ENCODE results near the gene ZNF367. TPM values are rescaled to one million over a fixed set of nuclear protein-coding genes. Genes with fewer than 3 reads are reported as not detected.
A peak's percentile ranks its signal among the peaks of the same experiment; 100 is the strongest.

Gene ZNF367
- total and polyA plus RNA-seq, 9 of the 15 experiments (the other 6 are each of a cell fraction or from before 2014, with no cell fraction given) = 2.7 to 14.4 (median 10.0) TPM

DNA sequence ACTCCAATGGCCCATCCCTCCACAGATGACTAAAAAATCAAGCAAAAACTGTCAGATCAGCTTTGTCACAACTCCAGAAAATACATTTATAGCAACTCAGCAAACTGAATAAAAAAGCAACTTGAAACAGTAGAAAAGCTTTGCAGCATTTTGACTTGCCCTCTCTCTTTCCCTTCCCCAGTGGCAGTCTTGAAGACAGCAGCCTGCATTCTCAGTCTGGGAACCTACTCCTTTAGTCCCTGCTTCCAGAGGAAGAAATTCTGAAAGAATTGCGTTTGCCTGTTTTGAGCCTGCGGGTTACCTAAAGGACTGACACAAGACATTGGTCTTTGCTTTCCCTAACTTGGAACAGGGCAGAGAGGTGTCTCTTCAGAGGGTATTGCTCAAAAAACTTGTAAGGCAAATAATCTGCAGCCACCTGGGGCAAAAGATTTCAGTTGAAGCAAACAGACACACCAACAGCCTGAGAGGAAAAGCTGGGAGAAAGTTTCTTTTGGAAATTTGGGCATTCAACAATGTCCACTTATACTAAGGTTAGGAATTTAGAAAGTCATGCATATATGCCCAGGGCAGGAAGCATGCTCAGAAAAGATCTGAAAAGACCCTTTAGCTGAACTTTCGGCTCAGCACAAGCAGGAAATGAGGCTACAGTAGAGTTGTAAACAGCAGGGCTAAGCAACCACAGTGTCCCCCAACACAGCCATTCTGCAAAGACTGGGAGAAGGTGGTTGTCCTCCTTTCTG is 19.4 kb downstream of the ZNF367 start:
- Histone ChIP-seq H4K20me1 (replicated peaks; ENCODE audit: control insufficient read depth, insufficient read depth, low read length) (no peaks in the 10 kb centered on the region), H3K36me3 (ENCODE audit: control insufficient read depth, insufficient read depth, low read length) (peaks cover 54% of the 10 kb centered on the region), H3K9me1 (ENCODE audit: control insufficient read depth, insufficient read depth, low read length) (no peaks in the 10 kb centered on the region), H3K4me2 (ENCODE audit: insufficient read depth, low read length) (no peak overlapping the region), H3K9ac (ENCODE audit: insufficient read depth in 1 of 2, low read depth in 2 of 2, low read length in 2 of 2) (no peak overlapping the region), H3K27me3 (ENCODE audit: control insufficient read depth in 2 of 2, insufficient read depth in 2 of 2, low read length in 2 of 2) (no peaks in the 10 kb centered on the region), H3K4me1 (replicated peaks in 1 of 2; ENCODE audit: control insufficient read depth in 2 of 2, insufficient read depth in 2 of 2, low read length in 2 of 2) (no peaks in the 10 kb centered on the region; a peak in 2 of 5 replicates), H3K4me3 (no peak overlapping the region), H3K79me2 (ENCODE audit: control insufficient read depth, insufficient read depth, low read length) (peaks cover 65% of the 10 kb centered on the region), H3K9me3 (replicated peaks; ENCODE audit: control insufficient read depth, insufficient read depth, low read depth, low read length) (no peaks in the 10 kb centered on the region), H2AFZ (ENCODE audit: low read depth, low read length) (no peak overlapping the region), H3K27ac (ENCODE audit: extremely low read depth, low read depth, low read length) (0 out of 3 replicates have a peak overlapping the region, but pooled peaks have one; percentile 2)
- ChIA-PET POLR2A (interaction anchor here (0.9 to 1.2 kb wide), 2 partner anchors 26 to 273 kb away, joined by 3 to 5 read pairs; no protein-coding TSS in a partner anchor), CTCF (ENCODE audit: low intra/inter-chr PET ratio) (no interaction called here)
- 94% methylated on average over 3 of the region's 3 CpGs for WGBS (ENCODE audit: insufficient coverage, low coverage, missing lambda C conversion rate)
- TF ChIP-seq ZNF134 (CRISPR knock-in tag; conservative IDR thresholded peaks at IDR 0.05) (no peak), ZNF316 (IDR thresholded peaks at IDR 0.05) (peak; percentile 60; the same call in 1 of the 2 replicates)
- intact Hi-C loops (cut with micrococcal nuclease) = no loop called here
- in situ Hi-C loops (cut with MboI) = no loop called here
- DNase-seq (ENCODE audit: extremely low read depth in 1 of 4, low spot score in 3 of 4) = no peak
- ATAC-seq = peak; percentile 20; the same call in 1 of the 3 replicates
- no peak for FAIRE-seq
- BruUV-seq (replicated peaks) = no TSS peak

DNA sequence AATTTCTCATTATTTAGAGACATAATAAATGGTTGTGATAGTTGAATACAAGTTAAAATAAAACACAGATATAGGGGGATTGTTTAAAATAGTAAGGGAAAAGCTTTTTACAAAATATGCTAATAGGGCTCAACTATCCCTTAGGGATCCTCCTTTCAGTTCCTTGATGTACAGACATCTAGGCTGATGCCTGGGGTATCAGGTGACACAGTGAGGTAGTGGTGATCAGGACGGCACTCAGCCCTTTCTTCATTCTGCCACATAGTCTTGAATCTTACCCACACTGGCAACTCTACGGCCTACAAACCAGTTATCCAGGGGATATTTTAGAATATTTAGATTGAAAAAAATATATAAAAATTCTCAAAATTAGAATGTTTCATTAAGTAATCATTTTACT is 22.2 kb downstream of the ZNF367 start:
- no peak overlapping the region for H3K9ac ChIP-seq (ENCODE audit: insufficient read depth in 1 of 2, low read depth in 2 of 2, low read length in 2 of 2)
- no peak overlapping the region for H3K27ac ChIP-seq (ENCODE audit: extremely low read depth, low read depth, low read length)
- FAIRE-seq (no peak), ATAC-seq (no peak), DNase-seq (ENCODE audit: extremely low read depth in 1 of 4, low spot score in 3 of 4) (no peak)
- no TSS peak for BruUV-seq (replicated peaks)
- H3K9me1 ChIP-seq (ENCODE audit: control insufficient read depth, insufficient read depth, low read length) = no peaks in the 10 kb centered on the region
- 82% methylated on average over 2 of the region's 2 CpGs for WGBS (ENCODE audit: insufficient coverage, low coverage, missing lambda C conversion rate)
- intact Hi-C loops (cut with micrococcal nuclease) = no loop called here
- no peaks in the 10 kb centered on the region for H3K27me3 ChIP-seq (ENCODE audit: control insufficient read depth in 2 of 2, insufficient read depth in 2 of 2, low read length in 2 of 2)
- TF ChIP-seq, protein P1, sequence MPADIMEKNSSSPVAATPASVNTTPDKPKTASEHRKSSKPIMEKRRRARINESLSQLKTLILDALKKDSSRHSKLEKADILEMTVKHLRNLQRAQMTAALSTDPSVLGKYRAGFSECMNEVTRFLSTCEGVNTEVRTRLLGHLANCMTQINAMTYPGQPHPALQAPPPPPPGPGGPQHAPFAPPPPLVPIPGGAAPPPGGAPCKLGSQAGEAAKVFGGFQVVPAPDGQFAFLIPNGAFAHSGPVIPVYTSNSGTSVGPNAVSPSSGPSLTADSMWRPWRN (IDR thresholded peaks at IDR 0.05; ENCODE audit: low read depth) = no peak
- TF ChIP-seq ARID2 (IDR thresholded peaks at IDR 0.05) (no peak), ZNF347 (CRISPR knock-in tag; IDR thresholded peaks at IDR 0.05; ENCODE audit: low read depth) (no peak), NR4A1 (CRISPR knock-in tag; IDR thresholded peaks at IDR 0.05) (no peak), NR4A1 (tag; IDR thresholded peaks at IDR 0.05) (no peak), SNRNP70 (optimal IDR thresholded peaks at IDR 0.05; ENCODE audit: low read depth, low read length) (no peak), SMAD4 (CRISPR knock-in tag; conservative IDR thresholded peaks at IDR 0.05) (no peak), RAD51 (IDR thresholded peaks at IDR 0.05; ENCODE audit: borderline replicate concordance, low read depth) (no peak)
- TF ChIP-seq, protein P2, sequence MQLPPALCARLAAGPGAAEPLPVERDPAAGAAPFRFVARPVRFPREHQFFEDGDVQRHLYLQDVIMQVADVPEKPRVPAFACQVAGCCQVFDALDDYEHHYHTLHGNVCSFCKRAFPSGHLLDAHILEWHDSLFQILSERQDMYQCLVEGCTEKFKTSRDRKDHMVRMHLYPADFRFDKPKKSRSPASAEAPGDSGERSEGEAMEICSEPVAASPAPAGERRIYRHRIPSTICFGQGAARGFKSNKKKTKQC (CRISPR knock-in tag; IDR thresholded peaks at IDR 0.05) = no peak
- H3K4me2 ChIP-seq (ENCODE audit: insufficient read depth, low read length) = no peak overlapping the region
- H4K20me1 ChIP-seq (replicated peaks; ENCODE audit: control insufficient read depth, insufficient read depth, low read length) = no peaks in the 10 kb centered on the region
- CTCF ChIA-PET (ENCODE audit: low intra/inter-chr PET ratio) = no interaction called here
- H3K79me2 ChIP-seq (ENCODE audit: control insufficient read depth, insufficient read depth, low read length) = peaks cover 41% of the 10 kb centered on the region
- in situ Hi-C loops (cut with MboI) = no loop called here
- POLR2A ChIA-PET = no interaction called here
- no peak overlapping the region for H2AFZ ChIP-seq (ENCODE audit: low read depth, low read length)
- H3K4me1 ChIP-seq (replicated peaks in 1 of 2; ENCODE audit: control insufficient read depth in 2 of 2, insufficient read depth in 2 of 2, low read length in 2 of 2) = peaks cover 0 to 2% of the 10 kb centered on the region in 2 experiments; a peak in 2 of 5 replicates
- no peak overlapping the region for H3K4me3 ChIP-seq
- peaks cover 73% of the 10 kb centered on the region for H3K36me3 ChIP-seq (ENCODE audit: control insufficient read depth, insufficient read depth, low read length)
- no peaks in the 10 kb centered on the region for H3K9me3 ChIP-seq (replicated peaks; ENCODE audit: control insufficient read depth, insufficient read depth, low read depth, low read length)

Measured in K562 (cell line).